GM12875 (cell line): ENCODE results near the gene MYO10.
"Not testable (repeated sequence)": the region's sequence is repeated elsewhere in the genome, so short reads cannot be mapped to it uniquely, and the experiment has no call there.

Source experiments
- H3K4me3 ChIP-seq: one replicate; pipeline ENCODE4 v1.5.1; 2011; ENCODE audit warnings: low read depth, low read length, control low read depth
- TF ChIP-seq, protein P1 (sequence below): IDR thresholded peaks from 2 replicates; pipeline ENCODE4 v1.5.1; 2011; ENCODE audit warnings: low read depth, mild to moderate bottlenecking, control low read depth, inconsistent platforms, low read length, moderate library complexity, borderline replicate concordance; ENCODE audit not compliant: insufficient read depth

The MYO10 gene

DNA sequence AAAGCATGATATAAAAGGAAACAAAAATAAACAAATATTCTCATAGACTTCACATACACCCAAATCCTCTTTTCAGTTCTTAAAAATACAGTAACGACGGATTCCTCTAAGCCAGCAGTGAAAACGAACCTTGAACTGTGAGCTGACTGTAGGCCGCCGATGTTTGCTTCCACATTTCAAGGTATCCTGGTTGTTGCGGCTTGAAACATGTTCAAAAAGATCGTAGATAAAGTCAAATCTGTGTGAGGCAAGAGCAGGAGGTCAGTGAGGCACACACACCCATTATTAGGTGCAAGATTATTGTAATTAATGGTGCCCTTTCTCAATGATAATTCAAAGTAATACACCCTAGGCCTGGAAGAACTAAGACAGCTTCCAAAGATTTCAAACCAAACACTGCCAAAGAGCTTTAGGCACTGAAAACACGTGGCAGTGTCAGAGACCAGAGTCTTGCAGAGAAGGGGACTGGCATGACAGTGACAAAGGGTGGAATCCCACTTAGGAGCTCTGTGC is 178.0 kb downstream of the MYO10 start:
- TF ChIP-seq, protein P1, sequence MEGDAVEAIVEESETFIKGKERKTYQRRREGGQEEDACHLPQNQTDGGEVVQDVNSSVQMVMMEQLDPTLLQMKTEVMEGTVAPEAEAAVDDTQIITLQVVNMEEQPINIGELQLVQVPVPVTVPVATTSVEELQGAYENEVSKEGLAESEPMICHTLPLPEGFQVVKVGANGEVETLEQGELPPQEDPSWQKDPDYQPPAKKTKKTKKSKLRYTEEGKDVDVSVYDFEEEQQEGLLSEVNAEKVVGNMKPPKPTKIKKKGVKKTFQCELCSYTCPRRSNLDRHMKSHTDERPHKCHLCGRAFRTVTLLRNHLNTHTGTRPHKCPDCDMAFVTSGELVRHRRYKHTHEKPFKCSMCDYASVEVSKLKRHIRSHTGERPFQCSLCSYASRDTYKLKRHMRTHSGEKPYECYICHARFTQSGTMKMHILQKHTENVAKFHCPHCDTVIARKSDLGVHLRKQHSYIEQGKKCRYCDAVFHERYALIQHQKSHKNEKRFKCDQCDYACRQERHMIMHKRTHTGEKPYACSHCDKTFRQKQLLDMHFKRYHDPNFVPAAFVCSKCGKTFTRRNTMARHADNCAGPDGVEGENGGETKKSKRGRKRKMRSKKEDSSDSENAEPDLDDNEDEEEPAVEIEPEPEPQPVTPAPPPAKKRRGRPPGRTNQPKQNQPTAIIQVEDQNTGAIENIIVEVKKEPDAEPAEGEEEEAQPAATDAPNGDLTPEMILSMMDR = no peak
- H3K4me3 ChIP-seq = no peak overlapping the region

DNA sequence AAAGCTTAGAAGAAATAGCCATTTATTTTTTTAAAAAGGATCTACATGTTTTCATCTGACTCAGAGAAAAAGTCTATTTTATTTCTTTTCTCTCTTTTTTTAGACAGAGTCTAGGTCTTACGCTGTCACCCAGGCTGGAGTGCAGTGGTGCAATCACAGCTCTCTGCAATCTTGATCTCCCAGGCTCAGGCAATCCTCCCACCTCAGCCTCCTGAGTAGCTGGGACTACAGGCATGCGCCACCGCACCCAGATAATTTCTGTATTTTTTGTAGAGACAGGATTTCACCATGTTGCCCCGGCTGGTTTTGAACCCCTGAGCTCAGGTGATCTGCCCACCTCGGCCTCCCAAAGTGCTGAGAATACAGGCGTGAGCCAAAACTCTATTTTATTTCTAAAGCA is 178.5 kb downstream of the MYO10 start:
- not testable (repeated sequence) for H3K4me3 ChIP-seq

DNA sequence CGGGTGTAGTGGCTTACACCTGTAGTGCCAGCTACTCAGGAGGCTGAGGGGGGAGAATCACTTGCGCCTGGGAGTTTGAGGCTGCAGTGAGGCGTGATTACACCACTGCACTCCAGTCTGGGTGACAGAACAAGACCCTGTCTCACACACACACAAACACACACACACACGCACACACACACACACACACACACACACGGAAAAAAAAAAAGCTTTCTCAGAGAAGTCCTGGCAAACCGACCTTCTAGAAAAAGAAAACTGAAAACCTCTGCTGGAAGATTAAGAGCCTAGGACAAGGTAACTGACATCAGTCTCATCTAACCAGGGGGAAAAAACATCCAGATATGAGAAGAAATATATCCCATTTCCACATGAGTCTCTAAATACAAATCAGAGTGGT is 178.9 kb downstream of the MYO10 start:
- TF ChIP-seq, protein P1 = no peak
- H3K4me3 ChIP-seq = no peak overlapping the region

DNA sequence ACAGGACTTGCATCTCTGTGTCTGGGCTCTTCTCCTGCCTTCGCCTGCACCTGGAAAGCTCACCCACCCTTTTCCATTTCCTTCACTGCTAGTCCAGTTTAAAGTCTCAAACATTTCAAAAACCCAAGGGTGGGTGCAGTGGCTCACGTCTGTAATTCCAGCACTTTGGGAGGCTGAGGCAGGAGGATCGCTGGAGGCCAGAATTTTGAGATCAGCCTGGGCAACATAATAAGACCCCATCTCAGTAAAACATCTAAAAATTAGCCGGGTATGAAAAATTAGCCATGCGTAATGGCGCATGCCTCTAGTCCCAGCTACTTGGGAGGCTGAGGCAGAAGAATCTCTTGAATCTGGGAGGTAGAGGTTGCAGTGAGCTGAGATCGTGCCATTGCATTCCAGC is 179.4 kb downstream of the MYO10 start:
- TF ChIP-seq, protein P1 = no peak
- H3K4me3 ChIP-seq = no peak overlapping the region

DNA sequence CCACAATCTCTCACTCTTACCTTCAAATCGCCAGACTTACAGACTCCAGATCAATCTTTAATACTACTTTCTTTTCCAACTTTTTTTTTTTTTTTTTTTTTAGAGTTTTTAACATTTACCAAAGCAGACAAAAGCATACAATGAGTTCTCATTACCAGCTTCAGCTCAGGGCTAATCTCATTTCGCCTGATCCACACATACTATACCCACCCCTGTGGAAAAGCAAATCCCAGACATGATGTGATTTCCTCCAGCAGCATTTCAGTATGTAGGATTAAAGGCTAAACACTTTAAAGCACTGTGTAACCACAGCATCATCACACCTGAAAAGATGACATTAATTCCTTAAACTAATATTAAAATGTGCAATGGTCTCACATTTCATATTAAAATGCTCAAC is 180.4 kb downstream of the MYO10 start:
- no peak overlapping the region for H3K4me3 ChIP-seq
- TF ChIP-seq, protein P1 = no peak

DNA sequence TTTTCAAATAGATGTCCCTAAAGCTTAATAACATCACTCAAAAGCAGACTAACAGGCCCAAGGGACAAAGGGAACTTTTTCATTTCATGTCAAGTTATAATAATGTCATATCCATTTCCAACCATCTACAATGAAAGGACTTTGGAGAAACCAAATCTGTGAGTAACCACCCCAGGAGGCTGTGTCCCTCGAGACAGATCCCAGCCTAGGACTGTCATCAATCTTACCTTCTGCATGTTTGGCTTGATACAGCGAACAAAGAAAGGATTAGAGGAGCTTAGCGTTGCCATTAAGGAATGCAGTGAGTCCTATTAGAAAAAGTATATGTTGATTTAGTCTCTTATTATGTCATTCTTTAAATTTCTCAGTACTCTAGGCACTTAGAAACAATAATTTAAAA is 181.5 kb downstream of the MYO10 start:
- no peak overlapping the region for H3K4me3 ChIP-seq
- TF ChIP-seq, protein P1 = no peak

DNA sequence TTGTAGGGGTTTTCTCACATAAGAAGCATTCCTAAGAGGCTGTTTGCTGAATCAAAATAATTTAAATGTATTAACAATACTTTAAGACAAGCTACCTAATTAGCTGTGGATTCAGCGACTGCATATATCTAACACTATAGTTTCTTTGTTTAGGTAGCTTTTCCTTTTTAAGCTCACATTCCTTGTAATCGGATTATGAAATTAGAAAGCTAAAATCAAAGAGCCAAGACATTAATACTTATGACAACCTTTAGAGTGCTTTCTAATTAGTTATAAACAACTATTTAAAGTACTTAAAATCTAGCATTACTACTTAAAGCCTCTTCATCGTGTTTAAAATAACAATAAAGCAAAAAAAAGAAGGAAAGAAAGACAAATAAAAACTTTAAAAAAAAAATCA is 182.0 kb downstream of the MYO10 start:
- TF ChIP-seq, protein P1 = no peak
- no peak overlapping the region for H3K4me3 ChIP-seq

DNA sequence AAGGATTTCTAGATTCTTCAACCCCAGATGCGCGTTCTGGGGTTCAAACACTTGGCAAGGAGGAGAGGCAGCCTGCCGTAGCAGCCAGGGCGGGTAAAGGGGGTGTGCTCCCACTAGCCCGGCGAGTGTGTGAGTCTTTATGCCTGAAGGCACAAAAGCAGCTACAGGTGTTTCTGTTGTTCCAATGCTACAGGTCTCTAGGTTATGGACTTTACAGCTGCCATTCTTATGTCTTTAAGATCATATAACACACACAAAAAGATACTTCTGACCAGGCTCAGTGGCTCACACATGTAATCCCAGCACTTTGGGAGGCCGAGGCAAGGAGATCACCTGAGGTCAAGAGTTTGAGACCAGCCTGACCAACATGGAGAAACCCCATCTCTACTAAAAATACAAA is 185.6 kb downstream of the MYO10 start:
- TF ChIP-seq, protein P1 = no peak
- H3K4me3 ChIP-seq = no peak overlapping the region
